Cardiac muscle cell (in vitro differentiated cells and primary cell): ENCODE data around the gene THOC6. TPM values are rescaled to one million over a fixed set of nuclear protein-coding genes. Genes with fewer than 3 reads are reported as not detected.

Experiments used
- DNase-seq, 2 donors: peaks; one replicate each; pipeline versions ENCODE4 v3.0.0 to v3.0.0-alpha.2; 2010 to 2017; ENCODE audit warnings: low read depth in 1 of 2, low spot score in 1 of 2
- H3K27ac ChIP-seq: fragments of 200-600 bp; sonication (generic); 2 replicates; pipeline ENCODE4 v1.5.1; 2016
- H3K27me3 ChIP-seq: fragments of 200-600 bp; sonication (generic); 2 replicates; pipeline ENCODE4 v1.6.0; 2016; ENCODE audit warnings: control low read depth
- H3K36me3 ChIP-seq: fragments of 200-600 bp; sonication (generic); 2 replicates; pipeline ENCODE4 v1.5.1; 2016; ENCODE audit warnings: control low read depth
- H3K4me1 ChIP-seq: fragments of 200-600 bp; sonication (generic); 2 replicates; pipeline ENCODE4 v1.8.1; 2017; ENCODE audit warnings: low read depth, mild to moderate bottlenecking, mixed run types
- H3K4me3 ChIP-seq: fragments of 200-600 bp; sonication (generic); 2 replicates; pipeline ENCODE4 v1.5.1; 2016; ENCODE audit warnings: mild to moderate bottlenecking
- H3K9me3 ChIP-seq: fragments of 200-600 bp; sonication (generic); 2 replicates; pipeline ENCODE4 v1.5.1; 2017; ENCODE audit warnings: low read depth, mild to moderate bottlenecking, control low read depth
- CTCF ChIP-seq: IDR thresholded peaks from 2 replicates; pipeline ENCODE4 v1.5.1; 2012; ENCODE audit warnings: low read depth, mild to moderate bottlenecking, low read length
- polyA plus RNA-seq: library from polyadenylated mRNA; unstranded; fragments of >200 nt; fragmentation: Nextera tagmentation; extraction: Ambion mirVana; gene quantifications from 2 replicates; pipeline ENCODE4 v1.2.1, GENCODE V29; 2016
- total RNA-seq: library from RNA; depleted of rRNA; stranded (reverse); fragments of >200 nt; gene quantifications from 2 replicates; pipeline ENCODE4 v1.2.3, GENCODE V29; 2016

The THOC6 gene
- total and polyA plus RNA-seq, 2 experiments from 2014 or later, result 36.9 to 61.3 TPM

GRCh38 chr16:2977440-2977839 lies 46.4 kb upstream of the THOC6 start:
- TF ChIP-seq CTCF, result no peak
- peaks cover 8% of the 10 kb centered on the region for H3K4me1 ChIP-seq
- no peak for DNase-seq

GRCh38 chr16:2979669-2980226 lies 44.1 kb upstream of the THOC6 start:
- Histone ChIP-seq H3K27me3 (no peaks in the 10 kb centered on the region), H3K36me3 (no peaks in the 10 kb centered on the region), H3K4me3 (peak overlapping the region; percentile 61), H3K9me3 (no peaks in the 10 kb centered on the region), H3K27ac (no peak overlapping the region), H3K4me1 (peaks cover 8% of the 10 kb centered on the region)
- DNase-seq, result no peak
- TF ChIP-seq CTCF, result no peak

More at GRCh38 chr16:2977440-2977839, 46.4 kb upstream of the THOC6 start:
- Histone ChIP-seq H3K27ac (no peak overlapping the region), H3K36me3 (no peaks in the 10 kb centered on the region), H3K9me3 (no peaks in the 10 kb centered on the region), H3K27me3 (no peaks in the 10 kb centered on the region), H3K4me3 (no peak overlapping the region)

- DNase-seq, result peak; percentile 89 to 95
- Histone ChIP-seq H3K4me1 (peaks cover 8% of the 10 kb centered on the region), H3K27ac (peak within 1 kb of the TSS; percentile 48), H3K27me3 (no peaks in the 10 kb centered on the region), H3K36me3 (no peaks in the 10 kb centered on the region), H3K9me3 (no peaks in the 10 kb centered on the region), H3K4me3 (peak within 1 kb of the TSS; percentile 61)
- TF ChIP-seq CTCF, result no peak
Observed at GRCh38 chr16:2980227-2981176, 43.3 kb upstream of the THOC6 start, which contains the start of gene PKMYT1. Gene PKMYT1, minus strand, starts transcription at chr16:2980446. Its CDS starts 789 bp downstream, at chr16:2979657.

GRCh38 chr16:2981177-2981898 lies 42.5 kb upstream of the THOC6 start:
- peak; percentile 27 to 43 for DNase-seq
- Histone ChIP-seq H3K27ac (peak overlapping the region; percentile 19), H3K27me3 (no peaks in the 10 kb centered on the region), H3K4me1 (peaks cover 8% of the 10 kb centered on the region), H3K36me3 (no peaks in the 10 kb centered on the region), H3K9me3 (no peaks in the 10 kb centered on the region), H3K4me3 (no peak overlapping the region)
- no peak for TF ChIP-seq CTCF

- Histone ChIP-seq H3K27me3 (no peaks in the 10 kb centered on the region), H3K4me1 (peaks cover 8% of the 10 kb centered on the region), H3K9me3 (no peaks in the 10 kb centered on the region), H3K36me3 (no peaks in the 10 kb centered on the region), H3K27ac (peak overlapping the region; percentile 19), H3K4me3 (no peak overlapping the region)
- DNase-seq, result no peak
- no peak for TF ChIP-seq CTCF
Observed at GRCh38 chr16:2981899-2982250, 42.0 kb upstream of the THOC6 start.
